GM21528 (cell line): ENCODE results near the gene USP32.
"Not testable (repeated sequence)": the region's sequence is repeated elsewhere in the genome, so short reads cannot be mapped to it uniquely, and the experiment has no call there.

Experiments
- ATAC-seq: cut with Tn5 transposase; IDR thresholded peaks from one replicate; pipeline ENCODE4 v1.9.1; 2021; ENCODE audit warnings: mild to moderate bottlenecking, moderate library complexity; ENCODE audit not compliant: unreplicated experiment, low FRiP score

USP32 gene, protein sequence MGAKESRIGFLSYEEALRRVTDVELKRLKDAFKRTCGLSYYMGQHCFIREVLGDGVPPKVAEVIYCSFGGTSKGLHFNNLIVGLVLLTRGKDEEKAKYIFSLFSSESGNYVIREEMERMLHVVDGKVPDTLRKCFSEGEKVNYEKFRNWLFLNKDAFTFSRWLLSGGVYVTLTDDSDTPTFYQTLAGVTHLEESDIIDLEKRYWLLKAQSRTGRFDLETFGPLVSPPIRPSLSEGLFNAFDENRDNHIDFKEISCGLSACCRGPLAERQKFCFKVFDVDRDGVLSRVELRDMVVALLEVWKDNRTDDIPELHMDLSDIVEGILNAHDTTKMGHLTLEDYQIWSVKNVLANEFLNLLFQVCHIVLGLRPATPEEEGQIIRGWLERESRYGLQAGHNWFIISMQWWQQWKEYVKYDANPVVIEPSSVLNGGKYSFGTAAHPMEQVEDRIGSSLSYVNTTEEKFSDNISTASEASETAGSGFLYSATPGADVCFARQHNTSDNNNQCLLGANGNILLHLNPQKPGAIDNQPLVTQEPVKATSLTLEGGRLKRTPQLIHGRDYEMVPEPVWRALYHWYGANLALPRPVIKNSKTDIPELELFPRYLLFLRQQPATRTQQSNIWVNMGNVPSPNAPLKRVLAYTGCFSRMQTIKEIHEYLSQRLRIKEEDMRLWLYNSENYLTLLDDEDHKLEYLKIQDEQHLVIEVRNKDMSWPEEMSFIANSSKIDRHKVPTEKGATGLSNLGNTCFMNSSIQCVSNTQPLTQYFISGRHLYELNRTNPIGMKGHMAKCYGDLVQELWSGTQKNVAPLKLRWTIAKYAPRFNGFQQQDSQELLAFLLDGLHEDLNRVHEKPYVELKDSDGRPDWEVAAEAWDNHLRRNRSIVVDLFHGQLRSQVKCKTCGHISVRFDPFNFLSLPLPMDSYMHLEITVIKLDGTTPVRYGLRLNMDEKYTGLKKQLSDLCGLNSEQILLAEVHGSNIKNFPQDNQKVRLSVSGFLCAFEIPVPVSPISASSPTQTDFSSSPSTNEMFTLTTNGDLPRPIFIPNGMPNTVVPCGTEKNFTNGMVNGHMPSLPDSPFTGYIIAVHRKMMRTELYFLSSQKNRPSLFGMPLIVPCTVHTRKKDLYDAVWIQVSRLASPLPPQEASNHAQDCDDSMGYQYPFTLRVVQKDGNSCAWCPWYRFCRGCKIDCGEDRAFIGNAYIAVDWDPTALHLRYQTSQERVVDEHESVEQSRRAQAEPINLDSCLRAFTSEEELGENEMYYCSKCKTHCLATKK (N-terminal part only)

DNA sequence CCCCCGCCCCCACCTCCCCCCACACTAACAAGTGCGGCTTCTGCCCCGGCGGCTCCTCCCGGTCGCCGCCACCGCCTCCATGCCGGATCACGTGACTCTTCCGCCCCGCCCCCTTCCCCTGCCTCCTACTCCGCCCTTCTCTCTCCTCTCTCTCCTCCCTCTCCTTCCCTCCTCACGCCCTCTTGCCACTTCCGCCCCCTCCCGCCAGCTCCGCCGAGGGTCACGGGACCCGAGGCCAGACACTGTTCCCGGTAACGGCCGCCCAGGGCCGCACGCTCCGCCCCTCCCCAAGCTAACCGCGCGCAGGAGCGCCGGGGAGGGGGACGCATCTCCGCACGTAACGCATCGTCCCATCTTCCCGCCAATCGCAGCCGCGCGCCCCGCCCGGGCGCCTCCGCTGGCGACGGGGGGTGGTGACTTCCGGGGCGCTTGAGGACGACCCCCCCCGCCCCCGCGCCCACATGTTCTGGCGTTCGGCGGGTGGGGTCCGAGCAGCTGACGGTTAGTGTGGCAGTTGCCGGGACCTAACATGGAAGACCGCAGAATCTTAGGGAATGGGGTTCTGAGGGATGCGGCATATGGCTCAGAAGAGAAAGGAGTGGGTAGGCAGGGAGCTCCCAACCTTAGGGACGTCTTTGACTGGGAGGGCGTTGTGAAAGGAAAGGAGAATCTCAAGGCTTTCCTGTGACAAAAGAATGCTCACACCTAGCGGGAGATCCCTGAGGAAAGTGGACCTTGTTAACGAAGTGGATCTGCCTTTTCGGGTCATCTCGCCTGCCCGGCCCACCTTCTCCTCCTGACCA lies at the start of gene USP32:
Gene USP32, minus strand, starts transcription at position 92 of the 803 bp plus-strand sequence. CDS start 194 bp downstream, outside the sequence.
- ATAC-seq: peak; percentile 81

DNA sequence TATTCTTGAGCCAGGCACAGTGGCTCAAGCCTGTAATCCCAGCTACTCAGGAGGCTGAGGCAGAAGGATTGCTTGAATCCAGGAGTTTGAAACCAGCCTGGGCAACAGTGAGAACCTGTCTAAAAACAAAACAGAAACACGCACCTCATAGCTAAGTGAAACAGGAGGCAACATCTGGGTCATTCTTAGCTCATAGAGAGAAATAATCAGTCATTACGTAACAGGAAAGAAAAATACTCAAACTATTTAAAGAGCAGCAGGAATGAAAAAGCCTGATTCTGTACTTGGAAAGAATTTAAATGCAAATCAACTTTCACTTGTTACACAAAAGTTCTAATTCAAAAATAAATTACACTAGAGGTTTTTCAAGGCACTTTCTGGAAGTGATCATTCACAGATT lies 47.6 kb upstream of the USP32 start:
- ATAC-seq: no peak

DNA sequence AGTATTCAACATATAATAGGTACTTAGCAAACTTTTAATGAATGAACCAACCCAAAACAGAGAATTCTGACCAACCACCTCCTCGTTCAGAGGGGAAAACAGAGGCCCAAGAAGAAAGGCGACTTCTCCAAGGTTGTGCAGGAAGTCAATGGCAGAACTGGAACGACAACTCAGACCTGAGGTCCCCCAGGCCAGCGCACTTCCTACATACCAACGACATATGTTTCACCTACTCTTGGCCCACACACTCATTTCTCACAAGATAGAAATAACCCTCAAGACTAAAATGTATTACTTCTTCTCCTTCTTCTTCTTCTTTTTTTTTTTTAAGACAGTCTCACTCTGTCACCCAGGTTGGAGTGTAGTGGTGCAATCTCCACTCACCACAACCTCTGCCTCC lies 44.7 kb upstream of the USP32 start:
- no peak for ATAC-seq

DNA sequence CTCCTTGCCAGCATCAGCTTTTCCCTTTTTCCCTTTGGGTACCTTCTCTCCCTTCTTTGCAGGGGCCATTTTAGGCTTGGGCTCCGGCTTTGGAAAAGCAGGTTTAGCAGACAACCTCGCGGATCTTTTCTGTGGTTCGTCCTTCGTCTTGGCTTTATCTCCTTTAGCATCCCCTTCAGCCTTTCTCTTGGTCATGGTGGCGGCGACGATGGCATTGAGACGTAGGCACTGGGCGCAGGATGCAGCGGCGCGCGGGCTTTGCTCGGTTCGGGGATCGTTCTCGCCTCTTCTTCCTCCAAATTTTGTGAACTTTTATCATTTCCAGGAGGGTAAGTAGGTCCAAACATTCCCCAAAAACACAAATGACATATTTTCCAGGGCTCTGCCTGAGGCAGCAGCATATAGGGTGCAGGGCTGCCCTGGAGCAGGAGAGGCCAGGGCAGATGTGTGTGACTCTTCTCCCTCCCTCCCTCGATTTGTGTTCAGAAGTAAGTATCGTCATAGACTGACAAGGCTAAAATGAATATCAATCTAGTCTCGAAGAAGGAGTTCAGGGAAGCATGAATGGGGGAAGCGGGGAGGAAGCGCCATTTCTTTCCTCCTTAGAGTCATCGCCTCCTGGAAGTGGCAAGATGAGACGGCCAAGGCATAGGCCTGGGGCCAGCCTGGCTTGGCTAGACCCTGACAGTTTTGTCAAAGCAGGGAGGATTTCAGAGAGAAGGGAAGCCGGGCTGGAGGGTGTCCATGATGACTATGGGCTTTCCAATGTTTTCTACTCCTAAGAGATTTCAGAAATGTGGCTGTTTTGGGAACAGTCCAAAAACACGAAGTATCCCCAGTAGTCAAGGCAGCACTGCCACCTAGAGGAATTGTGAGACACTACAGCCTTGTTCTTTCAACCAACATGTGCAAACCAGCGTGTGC lies 43.6 kb upstream of the USP32 start:
- no peak for ATAC-seq

DNA sequence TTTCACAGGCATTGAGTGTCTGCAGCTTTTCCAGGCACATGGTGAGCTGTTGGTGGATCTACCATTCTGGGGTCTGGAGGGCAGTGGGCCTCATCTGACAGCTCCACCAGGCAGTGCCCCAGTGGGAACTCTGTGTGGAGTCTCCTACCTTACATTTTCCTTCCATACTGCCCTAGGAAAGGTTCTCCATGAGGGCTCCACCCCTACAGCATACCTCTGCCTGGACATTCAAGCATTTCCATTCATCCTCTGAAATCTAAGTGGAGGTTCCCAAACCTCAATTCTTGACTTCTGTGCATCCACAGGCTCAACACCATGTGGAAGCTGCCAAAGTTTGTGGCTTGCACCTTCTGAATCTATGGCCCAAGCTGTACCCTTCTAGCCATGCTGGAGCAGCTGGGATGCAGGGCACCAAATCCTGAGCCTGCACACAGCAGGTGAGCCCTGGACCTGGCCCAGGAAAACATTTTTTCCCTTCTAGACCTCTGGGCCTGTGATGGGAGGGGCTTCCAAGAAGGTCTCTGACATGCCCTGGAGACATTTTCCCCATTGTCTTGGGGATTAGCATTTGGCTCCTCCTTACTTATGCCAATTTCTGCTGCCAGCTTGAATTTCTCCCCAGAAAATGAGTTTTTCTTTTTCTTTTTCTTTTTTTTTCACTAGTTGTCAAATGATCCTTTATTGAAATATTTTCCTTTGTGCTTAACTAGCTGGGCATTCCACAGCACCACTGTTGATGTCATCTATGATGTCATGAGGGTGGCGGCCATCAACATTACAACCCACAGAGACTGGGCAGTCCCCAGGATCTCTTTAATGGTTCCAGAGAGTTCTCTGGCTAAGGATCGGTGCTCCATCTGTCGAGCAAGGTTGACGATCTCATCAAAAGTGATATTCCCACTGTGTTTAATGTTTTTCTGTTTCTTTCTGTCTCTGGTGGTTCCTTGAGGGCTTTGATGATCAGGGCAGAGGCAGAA lies 41.4 kb upstream of the USP32 start:
- not testable (repeated sequence) for ATAC-seq

DNA sequence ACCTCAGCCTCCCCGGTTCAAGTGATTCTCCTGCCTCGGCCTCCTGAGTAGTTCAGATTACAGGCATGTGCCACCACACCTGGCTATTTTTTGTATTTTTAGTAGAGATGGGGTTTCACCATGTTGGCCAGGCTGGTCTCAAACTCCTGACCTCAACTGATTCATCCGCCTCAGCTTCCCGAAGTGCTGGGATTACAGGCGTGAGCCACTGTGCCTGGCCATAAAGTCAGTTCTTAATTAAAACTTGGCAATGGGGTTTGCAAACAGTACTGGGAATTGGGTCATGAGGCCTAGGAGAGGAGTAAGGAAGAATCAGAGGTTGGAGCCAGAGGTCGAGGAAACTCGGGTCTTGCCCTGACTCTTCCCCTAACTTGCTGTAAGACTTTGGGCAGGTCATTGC lies 38.6 kb upstream of the USP32 start:
- not testable (repeated sequence) for ATAC-seq

DNA sequence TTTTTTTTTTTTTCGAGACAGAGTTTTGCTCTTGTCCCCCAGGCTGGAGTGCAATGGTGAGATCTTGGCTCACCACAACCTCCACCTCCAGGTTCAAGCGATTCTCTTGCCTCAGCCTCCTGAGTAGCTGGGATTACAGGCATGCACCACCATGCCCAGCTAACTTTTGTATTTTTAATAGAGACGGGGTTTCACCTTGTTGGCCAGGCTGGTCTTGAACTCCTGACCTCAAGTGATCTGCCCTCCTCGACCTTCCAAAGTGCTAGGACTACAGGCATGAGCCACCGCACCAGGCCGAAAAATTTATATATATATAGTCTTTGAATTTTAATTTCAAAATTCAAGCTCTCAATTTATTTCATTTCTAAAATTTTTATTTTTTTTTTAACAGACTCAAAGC lies 36.6 kb upstream of the USP32 start:
- ATAC-seq: not testable (repeated sequence)

DNA sequence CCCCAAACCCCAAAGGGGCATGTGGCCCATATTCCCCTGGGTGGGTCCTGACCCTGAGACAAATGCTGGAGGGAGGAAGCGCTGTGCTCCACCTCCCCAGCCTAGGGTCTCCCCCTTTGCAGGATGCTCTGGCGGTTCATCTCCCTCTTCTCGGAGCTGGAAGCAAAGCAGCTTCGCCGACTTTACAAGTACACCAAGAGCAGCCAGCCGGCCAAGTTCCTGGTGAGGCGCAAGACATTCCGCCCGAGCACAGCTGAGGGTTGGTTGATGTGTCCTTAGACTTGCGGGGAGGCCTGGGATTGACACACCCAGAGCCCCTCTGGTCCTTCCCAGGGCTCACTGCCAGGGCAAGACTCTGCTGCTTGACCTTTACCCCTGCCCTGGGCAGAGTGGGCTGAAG lies 34.7 kb upstream of the USP32 start:
- no peak for ATAC-seq

DNA sequence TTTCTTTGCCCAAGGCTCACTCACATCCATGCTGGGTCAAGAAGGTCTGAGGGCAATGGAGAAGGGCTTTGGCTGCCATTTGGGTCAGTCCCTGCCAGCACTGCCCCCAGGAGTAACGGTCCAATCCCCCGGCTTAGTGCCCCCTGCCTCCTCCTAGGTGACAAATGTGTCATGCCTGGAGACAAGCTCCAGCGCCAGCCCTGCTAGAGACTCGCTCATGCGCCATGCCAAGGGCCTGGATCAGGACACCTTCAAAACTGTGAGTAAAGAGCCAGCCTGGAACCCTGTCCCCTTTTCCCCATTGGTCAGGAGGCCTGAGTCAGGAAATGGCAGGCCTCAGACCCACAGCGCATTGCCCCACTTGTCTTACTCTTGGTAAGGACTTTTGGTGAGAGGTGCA lies 33.7 kb upstream of the USP32 start:
- ATAC-seq: no peak

DNA sequence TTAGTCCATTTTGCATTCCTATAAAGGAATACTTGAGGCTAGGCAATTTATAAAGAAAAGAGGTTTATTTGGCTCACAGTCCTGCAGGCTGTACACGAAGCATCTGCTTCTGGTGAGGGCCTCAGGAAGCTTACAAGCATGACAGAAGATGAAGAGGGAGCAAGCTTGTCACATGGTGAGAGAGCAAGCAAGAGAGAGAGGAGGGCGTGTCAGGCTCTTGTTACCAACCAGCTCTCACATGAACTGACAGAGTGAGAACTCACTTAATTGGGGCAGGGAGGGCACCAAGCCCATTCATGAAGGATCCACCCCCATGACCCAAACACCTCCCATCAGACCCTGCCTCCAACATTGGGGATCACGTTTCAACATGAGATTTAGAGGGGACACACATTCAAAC lies 31.9 kb upstream of the USP32 start:
- no peak for ATAC-seq

DNA sequence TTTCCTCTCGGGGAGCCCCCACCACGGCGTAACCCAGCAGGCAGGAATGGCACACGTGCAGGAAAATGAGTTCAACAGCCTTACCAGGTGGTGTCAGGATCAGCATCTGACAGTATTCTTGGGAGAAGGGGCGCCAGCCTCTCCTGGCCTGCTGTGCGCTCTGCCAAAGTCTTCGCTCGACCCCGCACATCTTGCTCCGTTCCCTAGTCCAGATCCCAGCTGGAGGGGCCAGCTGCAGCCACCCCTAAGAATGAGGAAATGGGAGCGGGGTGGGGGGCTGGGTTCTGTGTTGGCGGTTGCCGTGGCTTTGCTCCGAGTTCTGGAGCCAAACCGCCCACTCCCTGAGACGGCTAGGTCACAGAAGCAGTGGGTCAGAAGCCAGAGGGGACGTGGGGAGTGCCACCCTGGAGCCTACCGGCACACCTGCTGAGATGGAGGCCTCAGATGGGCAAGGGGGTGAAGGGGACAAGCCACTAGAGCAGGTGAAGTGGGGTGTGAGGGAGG lies 30.3 kb upstream of the USP32 start, which contains the start of gene CHCT1:
Gene CHCT1, plus strand, starts transcription at position 328 of the 504 bp plus-strand sequence. Its CDS starts 104 bp downstream, at position 432.
- no peak for ATAC-seq

DNA sequence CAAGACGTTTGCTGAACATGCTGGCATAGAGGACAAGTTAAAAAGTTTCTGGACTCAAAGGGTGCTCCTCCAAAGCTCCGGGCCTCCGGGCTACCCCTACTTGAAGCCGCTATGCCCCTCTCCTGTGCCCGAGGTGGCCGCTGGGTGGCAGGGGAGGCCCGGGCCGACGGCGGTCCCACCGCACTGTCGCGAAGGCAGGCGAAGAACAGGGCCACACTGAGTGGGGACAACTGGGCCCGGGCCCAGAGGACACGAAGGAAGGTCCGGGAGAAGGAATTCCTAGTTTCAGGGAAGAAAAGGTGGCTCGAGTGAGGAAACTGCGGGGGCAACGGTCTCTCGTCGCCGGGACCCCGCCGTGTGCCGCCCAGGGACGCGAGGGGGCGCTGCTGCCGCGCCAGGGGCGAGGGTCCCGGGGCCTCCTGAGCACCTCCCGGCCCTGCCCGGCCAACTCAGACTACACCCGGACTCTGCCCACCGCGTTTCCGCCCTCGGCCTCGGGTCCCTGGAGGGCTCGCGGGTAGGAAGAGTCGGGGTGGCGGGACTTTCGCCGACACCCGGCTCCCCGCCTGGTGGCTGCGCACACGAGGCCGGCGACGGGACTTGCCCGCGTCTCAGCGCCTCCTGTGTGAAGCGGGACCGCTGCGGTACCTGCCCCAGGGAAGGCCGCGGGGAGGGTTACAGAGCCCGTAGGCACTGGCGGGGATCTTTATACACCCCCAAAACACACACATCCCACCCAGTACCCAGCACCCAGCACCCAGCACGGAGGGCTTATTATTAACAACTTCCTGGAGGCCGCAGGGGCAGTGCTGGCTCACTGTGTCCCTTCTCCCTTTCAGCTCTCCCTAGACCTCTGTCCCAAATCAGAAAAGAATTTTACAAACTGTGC lies 29.6 kb upstream of the USP32 start:
- peak; percentile 89 for ATAC-seq

DNA sequence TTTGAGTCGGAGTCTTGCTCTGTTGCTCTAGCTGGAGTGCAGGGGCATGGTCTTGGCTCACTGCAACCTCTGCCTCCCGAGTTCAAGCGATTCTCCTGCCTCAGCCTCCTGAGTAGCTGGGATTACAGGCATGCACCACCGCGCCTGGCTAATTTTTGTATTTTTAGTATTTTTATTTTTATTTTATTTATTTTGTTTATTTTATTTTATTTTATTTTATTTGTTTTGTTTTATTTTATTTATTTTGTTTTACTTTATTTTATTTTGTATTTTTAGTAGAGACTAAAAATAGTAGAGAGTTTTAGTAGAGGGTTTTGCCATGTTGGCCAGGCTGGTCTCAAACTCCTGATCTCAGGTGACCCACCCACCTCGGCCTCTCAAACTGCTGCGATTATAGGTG lies 27.9 kb upstream of the USP32 start:
- ATAC-seq: not testable (repeated sequence)

DNA sequence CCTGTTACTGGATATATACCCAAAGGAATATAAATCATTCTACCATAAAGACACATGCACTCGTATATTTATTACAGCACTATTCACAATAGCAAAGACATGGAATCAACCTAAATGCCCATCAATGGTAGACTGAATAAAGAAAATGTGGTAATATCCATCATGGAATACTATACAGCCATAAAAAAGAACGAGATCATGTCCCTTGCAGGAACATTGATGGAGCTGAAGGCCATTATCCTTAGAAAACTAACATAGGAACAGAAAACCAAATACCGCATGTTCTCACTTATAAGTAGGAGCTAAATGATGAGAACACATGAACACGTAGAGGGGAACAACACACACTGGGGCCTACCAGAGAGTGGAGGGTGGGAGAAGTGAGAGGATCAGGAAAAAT lies 27.1 kb upstream of the USP32 start:
- not testable (repeated sequence) for ATAC-seq

DNA sequence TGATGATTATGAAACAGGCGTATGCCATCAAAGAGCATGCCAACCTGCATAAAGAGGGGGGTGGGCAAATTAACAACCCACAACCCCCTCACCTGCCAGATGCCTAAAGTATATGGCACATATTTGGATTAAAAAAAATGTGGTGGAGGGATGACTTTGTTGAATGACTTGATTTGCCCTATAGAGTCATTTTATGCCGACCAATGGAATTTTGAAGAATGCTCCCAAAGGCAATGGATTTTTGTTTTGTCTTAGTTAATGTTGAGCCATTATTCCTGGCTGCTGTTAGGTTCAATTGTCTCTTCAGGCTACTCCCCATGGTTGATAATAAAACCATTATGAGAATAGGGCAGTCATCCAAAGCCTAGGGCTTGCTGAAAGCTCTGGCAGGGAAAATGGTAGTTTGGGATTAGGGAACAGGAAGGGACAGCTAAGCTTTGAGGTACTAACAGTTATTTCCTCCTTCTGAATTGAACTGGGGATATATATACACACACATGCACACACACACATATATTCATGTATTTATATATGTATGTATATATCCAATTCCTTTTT lies 24.5 kb upstream of the USP32 start:
- ATAC-seq: no peak

DNA sequence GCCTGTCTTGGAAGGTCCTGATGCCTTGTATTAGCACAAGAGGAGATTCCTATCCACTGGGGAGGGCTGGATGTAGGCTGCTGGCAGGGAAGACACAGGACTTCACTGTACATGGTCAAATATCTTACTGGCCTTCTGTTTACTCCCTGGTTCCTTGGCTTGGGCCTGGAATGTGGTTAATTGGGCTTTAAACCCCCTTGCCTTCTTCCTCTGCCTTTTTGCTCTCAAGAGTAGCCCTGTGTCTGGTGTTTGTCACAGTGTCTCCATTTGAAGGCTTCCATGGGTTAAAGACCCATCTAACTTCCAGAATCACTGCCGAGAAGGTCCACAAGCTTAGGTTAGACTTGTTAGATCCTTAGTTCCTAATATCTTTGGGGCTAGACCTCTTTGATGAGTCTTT lies 23.2 kb upstream of the USP32 start:
- ATAC-seq: no peak
